ENCODE data around the gene PDCD1LG2.

Gene PDCD1LG2

DNA sequence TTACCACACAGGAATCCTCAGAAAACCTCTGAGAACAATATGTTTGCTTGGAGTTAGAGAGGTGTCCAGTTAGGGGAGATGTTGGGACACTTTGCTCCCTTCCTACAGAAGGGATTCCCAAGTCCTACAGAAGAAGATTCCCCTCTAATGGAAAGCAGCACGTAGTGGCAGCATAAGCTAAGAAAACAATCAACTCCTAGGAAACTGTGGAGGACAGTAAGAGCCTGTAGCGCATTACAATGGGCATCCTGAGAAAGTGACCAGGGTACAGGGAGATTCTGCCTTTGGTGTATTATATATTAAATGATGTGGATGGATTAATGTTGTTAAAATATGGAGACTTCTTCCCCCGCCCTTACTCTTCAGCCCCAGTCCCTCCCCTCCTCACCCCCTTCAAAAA lies 104.7 kb downstream of the PDCD1LG2 start:
- no peak for DNase-seq

DNA sequence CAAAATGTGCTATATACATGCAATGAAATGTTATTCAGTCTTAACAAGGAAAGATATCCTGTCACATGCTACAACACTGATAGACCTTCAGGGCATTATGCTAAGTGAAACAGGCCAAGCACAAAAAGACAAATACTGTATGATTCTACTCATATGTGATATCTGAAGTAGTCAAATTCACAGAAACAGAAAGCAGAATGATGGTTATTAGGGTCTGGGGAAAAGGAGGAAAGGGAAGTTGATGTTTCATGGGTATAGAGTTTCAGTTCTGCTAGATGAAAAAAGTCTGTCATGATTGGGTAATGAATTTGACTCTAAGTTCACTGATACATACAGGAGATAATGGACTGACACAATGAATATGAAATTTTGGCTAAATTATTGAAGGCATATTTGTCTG lies 107.4 kb downstream of the PDCD1LG2 start:
- DNase-seq, result no peak

DNA sequence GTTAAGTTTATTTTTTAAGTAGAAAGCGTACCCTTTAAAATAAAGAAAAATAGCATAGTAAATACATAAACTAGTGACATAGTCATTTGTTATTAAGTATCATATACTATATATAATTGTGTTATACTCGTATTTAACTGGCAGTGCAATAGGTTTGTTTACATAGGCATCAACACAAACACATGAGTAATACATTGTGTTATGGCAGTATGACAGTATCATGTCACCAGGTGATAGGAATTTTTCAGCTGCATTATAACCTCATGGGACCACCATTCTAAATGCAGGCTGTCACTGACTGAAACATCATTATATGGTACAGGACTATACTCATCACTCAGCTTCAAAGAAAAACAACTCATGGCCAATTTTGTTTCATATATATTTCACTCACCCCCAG lies 110.2 kb downstream of the PDCD1LG2 start:
- no peak for DNase-seq
